Ishikawa (cell line): Measurements from ENCODE around the gene GMDS.

ENCODE experiments used
- CEBPB ChIP-seq: IDR thresholded peaks from 2 replicates; pipeline ENCODE4 v1.6.1; 2012
- CREB1 ChIP-seq: IDR thresholded peaks from 2 replicates; pipeline ENCODE4 v1.6.1; 2012; ENCODE audit warnings: low read depth
- EGR1 ChIP-seq: IDR thresholded peaks from 2 replicates; pipeline ENCODE4 v1.6.1; 2012
- EP300 ChIP-seq: IDR thresholded peaks from 2 replicates; pipeline ENCODE4 v1.6.1; 2012; ENCODE audit warnings: borderline replicate concordance
- FOXM1 ChIP-seq: IDR thresholded peaks from 2 replicates; pipeline ENCODE4 v1.6.1; 2012; ENCODE audit warnings: low read depth, borderline replicate concordance
- NFIC ChIP-seq: IDR thresholded peaks from 2 replicates; pipeline ENCODE4 v1.6.1; 2012
- RAD21 ChIP-seq: IDR thresholded peaks from 2 replicates; pipeline ENCODE4 v1.6.1; 2012; ENCODE audit warnings: low read depth
- TAF1 ChIP-seq: IDR thresholded peaks from 2 replicates; pipeline ENCODE4 v1.6.1; 2012; ENCODE audit warnings: low read depth, mild to moderate bottlenecking
- TCF12 ChIP-seq: IDR thresholded peaks from 2 replicates; pipeline ENCODE4 v1.6.1; 2012; ENCODE audit warnings: low read depth
- TEAD4 ChIP-seq: IDR thresholded peaks from 2 replicates; pipeline ENCODE4 v1.6.1; 2012
- YY1 ChIP-seq: IDR thresholded peaks from 2 replicates; pipeline ENCODE4 v1.6.1; 2012; ENCODE audit warnings: low read depth
- ZBTB7A ChIP-seq: IDR thresholded peaks from 2 replicates; pipeline ENCODE4 v1.6.1; 2012; ENCODE audit warnings: low read depth
- TF ChIP-seq, protein P1 (sequence below): IDR thresholded peaks from 2 replicates; pipeline ENCODE4 v1.6.1; 2012
- TF ChIP-seq, protein P2 (sequence below): IDR thresholded peaks from 2 replicates; pipeline ENCODE4 v1.6.1; 2012; ENCODE audit warnings: low read depth, mild to moderate bottlenecking
- TF ChIP-seq, protein P3 (sequence below): IDR thresholded peaks from 2 replicates; pipeline ENCODE4 v1.6.1; 2012

The GMDS gene

GRCh38 chr6:1614448-1615150 is 630.8 kb downstream of the GMDS start:
- TF ChIP-seq, protein P1, sequence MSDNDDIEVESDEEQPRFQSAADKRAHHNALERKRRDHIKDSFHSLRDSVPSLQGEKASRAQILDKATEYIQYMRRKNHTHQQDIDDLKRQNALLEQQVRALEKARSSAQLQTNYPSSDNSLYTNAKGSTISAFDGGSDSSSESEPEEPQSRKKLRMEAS = no peak
- TF ChIP-seq, protein P2, sequence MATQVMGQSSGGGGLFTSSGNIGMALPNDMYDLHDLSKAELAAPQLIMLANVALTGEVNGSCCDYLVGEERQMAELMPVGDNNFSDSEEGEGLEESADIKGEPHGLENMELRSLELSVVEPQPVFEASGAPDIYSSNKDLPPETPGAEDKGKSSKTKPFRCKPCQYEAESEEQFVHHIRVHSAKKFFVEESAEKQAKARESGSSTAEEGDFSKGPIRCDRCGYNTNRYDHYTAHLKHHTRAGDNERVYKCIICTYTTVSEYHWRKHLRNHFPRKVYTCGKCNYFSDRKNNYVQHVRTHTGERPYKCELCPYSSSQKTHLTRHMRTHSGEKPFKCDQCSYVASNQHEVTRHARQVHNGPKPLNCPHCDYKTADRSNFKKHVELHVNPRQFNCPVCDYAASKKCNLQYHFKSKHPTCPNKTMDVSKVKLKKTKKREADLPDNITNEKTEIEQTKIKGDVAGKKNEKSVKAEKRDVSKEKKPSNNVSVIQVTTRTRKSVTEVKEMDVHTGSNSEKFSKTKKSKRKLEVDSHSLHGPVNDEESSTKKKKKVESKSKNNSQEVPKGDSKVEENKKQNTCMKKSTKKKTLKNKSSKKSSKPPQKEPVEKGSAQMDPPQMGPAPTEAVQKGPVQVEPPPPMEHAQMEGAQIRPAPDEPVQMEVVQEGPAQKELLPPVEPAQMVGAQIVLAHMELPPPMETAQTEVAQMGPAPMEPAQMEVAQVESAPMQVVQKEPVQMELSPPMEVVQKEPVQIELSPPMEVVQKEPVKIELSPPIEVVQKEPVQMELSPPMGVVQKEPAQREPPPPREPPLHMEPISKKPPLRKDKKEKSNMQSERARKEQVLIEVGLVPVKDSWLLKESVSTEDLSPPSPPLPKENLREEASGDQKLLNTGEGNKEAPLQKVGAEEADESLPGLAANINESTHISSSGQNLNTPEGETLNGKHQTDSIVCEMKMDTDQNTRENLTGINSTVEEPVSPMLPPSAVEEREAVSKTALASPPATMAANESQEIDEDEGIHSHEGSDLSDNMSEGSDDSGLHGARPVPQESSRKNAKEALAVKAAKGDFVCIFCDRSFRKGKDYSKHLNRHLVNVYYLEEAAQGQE = no peak
- no peak for TF ChIP-seq RAD21
- TF ChIP-seq, protein P3, sequence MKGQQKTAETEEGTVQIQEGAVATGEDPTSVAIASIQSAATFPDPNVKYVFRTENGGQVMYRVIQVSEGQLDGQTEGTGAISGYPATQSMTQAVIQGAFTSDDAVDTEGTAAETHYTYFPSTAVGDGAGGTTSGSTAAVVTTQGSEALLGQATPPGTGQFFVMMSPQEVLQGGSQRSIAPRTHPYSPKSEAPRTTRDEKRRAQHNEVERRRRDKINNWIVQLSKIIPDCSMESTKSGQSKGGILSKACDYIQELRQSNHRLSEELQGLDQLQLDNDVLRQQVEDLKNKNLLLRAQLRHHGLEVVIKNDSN = no peak
- no peak for TF ChIP-seq CEBPB
- TF ChIP-seq ZBTB7A = no peak
- no peak for TF ChIP-seq TCF12
- TF ChIP-seq TEAD4 = no peak
- no peak for TF ChIP-seq EP300
- no peak for TF ChIP-seq FOXM1
- no peak for TF ChIP-seq TAF1
- TF ChIP-seq EGR1 = no peak
- TF ChIP-seq YY1 = no peak
- no peak for TF ChIP-seq NFIC
- TF ChIP-seq CREB1 = no peak

GRCh38 chr6:1613688-1614447 is 631.5 kb downstream of the GMDS start:
- TF ChIP-seq, protein P3 = no peak
- TF ChIP-seq CREB1 (no peak), TCF12 (no peak), NFIC (no peak), EP300 (no peak), ZBTB7A (no peak), TEAD4 (no peak), RAD21 (no peak), TAF1 (no peak), YY1 (no peak), CEBPB (no peak), EGR1 (no peak)
- TF ChIP-seq, protein P1 = no peak
- TF ChIP-seq, protein P2 = no peak

DNA sequence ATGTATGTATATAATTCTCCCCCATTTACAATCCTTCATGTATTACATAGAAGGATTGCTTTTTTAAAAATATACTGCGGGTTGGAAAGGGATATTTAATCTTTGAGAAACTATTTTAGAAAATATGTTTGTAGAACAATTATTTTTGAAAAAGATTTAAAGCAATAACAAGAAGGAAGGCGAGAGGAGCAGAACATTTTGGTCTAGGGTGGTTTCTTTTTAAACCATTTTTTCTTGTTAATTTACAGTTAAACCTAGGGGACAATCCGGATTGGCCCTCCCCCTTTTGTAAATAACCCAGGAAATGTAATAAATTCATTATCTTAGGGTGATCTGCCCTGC is 632.1 kb downstream of the GMDS start:
- TF ChIP-seq, protein P2 = no peak
- TF ChIP-seq TCF12 (no peak), NFIC (no peak), FOXM1 (no peak), TAF1 (no peak), RAD21 (no peak), YY1 (no peak), EGR1 (no peak), EP300 (no peak), TEAD4 (no peak), ZBTB7A (no peak), CEBPB (no peak), CREB1 (no peak)
- TF ChIP-seq, protein P3 = no peak
- TF ChIP-seq, protein P1 = no peak
